K562 (cell line): ENCODE measurements around the gene RTN4.

ENCODE experiments used
- BCL6 ChIP-seq: fragments of 250-450 bp; sonication (Bioruptor Pico); IDR thresholded peaks from 2 replicates; pipeline ENCODE4 v1.4.0; 2020
- MEIS2 ChIP-seq: fragments of 450-650 bp; IDR thresholded peaks from 2 replicates; pipeline ENCODE4 v1.6.1; 2014; ENCODE audit warnings: mild to moderate bottlenecking; ENCODE audit not compliant: partially characterized antibody
- POLR2A ChIP-seq: fragments of 450-650 bp; conservative IDR thresholded peaks from 2 replicates; pipeline ENCODE4 v1.6.1; 2016
- POLR2AphosphoS5 ChIP-seq: IDR thresholded peaks from 2 replicates; pipeline ENCODE4 v1.6.1; 2011; ENCODE audit warnings: mild to moderate bottlenecking, low read depth, low read length, moderate library complexity; ENCODE audit not compliant: control insufficient read depth, insufficient read depth
- SAP30 ChIP-seq: fragments of 200-600 bp; sonication (generic); IDR thresholded peaks from 2 replicates; pipeline ENCODE4 v1.6.1; 2012; ENCODE audit warnings: borderline replicate concordance, low read depth, mild to moderate bottlenecking, moderate library complexity, low read length, control low read depth, inconsistent platforms; ENCODE audit not compliant: insufficient read depth, poor library complexity, severe bottlenecking
- ZC3H4 ChIP-seq: sonication (generic); formaldehyde crosslinking; IDR thresholded peaks from 2 replicates; pipeline ENCODE4 v1.9.0; 2021; ENCODE audit warnings: missing genetic modification reagents, borderline replicate concordance
- TF ChIP-seq, protein P1 (sequence below): fragments of 250-450 bp; sonication (Bioruptor Pico); IDR thresholded peaks from 2 replicates; pipeline ENCODE4 v1.6.1; 2021; ENCODE audit warnings: mild to moderate bottlenecking
- TF ChIP-seq, protein P2 (sequence below), 3 experiments: IDR thresholded peaks in 2 of 3; conservative IDR thresholded peaks in 1 of 3; 2 replicates each; pipeline ENCODE4 v1.5.1; 2011 to 2012; ENCODE audit warnings: low read length in 3 of 3, mild to moderate bottlenecking in 3 of 3, control low read depth in 2 of 3, improper control_type of control experiment in 1 of 3, inconsistent platforms in 1 of 3, low read depth in 1 of 3, mixed read lengths in 1 of 3, moderate library complexity in 1 of 3; ENCODE audit not compliant: insufficient read depth in 2 of 3

DNA sequence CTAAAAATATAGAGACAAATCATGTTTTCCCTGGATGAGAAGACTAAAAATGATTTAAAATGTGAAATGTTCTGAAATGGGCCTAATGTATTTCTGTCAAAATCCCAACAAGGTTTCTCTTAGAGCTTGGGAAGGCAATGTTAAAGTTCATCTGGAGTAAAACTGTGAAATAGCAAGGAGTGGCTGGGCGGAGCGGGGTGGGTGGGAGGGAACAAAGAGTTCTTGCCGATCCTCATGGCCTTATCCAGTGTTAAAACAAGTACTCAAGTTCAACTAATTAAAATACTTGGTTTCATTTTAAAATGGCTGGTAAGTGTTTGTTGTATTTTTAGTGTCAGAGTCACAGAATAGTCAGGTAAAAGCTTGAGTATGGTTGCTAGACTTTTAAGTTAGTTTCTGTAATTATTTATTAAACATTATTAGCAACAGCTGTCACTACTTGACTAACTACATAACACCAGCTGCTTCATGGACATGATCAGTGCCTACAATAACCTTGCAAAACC is 87.3 kb downstream of the RTN4 start:
- TF ChIP-seq ZC3H4 (CRISPR knock-in tag) (no peak), SAP30 (no peak), POLR2A (no peak), MEIS2 (no peak), BCL6 (no peak), POLR2AphosphoS5 (no peak)
- TF ChIP-seq, protein P1, sequence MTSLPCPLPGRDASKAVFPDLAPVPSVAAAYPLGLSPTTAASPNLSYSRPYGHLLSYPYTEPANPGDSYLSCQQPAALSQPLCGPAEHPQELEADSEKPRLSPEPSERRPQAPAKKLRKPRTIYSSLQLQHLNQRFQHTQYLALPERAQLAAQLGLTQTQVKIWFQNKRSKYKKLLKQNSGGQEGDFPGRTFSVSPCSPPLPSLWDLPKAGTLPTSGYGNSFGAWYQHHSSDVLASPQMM, result no peak
- TF ChIP-seq, protein P2, sequence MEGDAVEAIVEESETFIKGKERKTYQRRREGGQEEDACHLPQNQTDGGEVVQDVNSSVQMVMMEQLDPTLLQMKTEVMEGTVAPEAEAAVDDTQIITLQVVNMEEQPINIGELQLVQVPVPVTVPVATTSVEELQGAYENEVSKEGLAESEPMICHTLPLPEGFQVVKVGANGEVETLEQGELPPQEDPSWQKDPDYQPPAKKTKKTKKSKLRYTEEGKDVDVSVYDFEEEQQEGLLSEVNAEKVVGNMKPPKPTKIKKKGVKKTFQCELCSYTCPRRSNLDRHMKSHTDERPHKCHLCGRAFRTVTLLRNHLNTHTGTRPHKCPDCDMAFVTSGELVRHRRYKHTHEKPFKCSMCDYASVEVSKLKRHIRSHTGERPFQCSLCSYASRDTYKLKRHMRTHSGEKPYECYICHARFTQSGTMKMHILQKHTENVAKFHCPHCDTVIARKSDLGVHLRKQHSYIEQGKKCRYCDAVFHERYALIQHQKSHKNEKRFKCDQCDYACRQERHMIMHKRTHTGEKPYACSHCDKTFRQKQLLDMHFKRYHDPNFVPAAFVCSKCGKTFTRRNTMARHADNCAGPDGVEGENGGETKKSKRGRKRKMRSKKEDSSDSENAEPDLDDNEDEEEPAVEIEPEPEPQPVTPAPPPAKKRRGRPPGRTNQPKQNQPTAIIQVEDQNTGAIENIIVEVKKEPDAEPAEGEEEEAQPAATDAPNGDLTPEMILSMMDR (IDR thresholded peaks at IDR 0.05 in 2 of 3, conservative IDR thresholded peaks at IDR 0.05 in 1 of 3; ENCODE audit: insufficient read depth in 2 of 3, low read depth in 1 of 3, low read length in 3 of 3), result no peak
